Measurements from ENCODE around the gene MAGEB4. TPM values are rescaled to one million over a fixed set of nuclear protein-coding genes. Genes with fewer than 3 reads are reported as not detected.
"Not testable (repeated sequence)": the region's sequence is repeated elsewhere in the genome, so short reads cannot be mapped to it uniquely, and the experiment has no call there.

MAGEB4 gene, protein sequence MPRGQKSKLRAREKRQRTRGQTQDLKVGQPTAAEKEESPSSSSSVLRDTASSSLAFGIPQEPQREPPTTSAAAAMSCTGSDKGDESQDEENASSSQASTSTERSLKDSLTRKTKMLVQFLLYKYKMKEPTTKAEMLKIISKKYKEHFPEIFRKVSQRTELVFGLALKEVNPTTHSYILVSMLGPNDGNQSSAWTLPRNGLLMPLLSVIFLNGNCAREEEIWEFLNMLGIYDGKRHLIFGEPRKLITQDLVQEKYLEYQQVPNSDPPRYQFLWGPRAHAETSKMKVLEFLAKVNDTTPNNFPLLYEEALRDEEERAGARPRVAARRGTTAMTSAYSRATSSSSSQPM
- total RNA-seq = not detected

DNA sequence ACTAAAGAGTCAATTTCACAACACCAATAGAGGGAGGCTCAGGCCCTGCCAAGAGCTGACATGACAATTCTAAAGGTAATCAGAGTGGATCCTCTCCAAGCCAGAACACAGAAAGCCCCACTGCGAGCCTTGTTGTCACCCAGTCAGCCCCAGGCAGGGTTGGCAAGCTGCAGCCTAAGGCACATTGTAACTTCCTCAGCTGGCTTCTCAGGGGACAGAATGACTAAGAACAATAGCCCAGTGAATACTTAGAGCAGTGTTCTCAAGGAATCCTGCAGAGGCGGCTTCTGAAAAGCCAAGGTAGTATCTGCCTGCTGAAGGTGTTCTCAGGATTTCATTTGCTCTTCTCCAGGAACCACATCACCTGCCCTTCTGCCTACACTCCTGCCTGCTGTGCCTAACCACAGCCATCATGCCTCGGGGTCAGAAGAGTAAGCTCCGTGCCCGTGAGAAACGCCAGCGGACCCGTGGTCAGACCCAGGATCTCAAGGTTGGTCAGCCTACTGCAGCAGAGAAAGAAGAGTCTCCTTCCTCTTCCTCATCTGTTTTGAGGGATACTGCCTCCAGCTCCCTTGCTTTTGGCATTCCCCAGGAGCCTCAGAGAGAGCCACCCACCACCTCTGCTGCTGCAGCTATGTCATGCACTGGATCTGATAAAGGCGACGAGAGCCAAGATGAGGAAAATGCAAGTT lies at the start of gene MAGEB4:
MAGEB4 (plus strand) TSS at position 277 of the 692 bp plus-strand sequence; CDS start at position 413, 136 bp downstream.
- no peak for DNase-seq (ENCODE audit: low spot score)

DNA sequence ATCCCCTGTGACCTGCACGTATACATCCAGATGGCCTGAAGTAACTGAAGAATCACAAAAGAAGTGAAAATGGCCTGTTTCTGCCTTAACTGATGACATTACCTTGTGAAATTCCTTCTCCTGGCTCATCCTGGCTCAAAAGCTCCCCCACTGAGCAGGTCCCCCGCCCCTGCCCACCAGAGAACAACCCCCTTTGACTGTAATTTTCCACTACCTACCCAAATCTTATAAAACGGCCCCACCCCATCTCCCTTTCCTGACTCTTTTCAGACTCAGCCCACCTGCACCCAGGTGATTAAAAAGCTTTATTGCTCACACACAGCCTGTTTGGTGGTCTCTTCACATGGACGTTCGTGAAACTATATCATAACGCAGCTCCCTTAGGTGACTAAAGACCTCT lies 47.9 kb upstream of the MAGEB4 start:
- not testable (repeated sequence) for DNase-seq (ENCODE audit: low spot score)

DNA sequence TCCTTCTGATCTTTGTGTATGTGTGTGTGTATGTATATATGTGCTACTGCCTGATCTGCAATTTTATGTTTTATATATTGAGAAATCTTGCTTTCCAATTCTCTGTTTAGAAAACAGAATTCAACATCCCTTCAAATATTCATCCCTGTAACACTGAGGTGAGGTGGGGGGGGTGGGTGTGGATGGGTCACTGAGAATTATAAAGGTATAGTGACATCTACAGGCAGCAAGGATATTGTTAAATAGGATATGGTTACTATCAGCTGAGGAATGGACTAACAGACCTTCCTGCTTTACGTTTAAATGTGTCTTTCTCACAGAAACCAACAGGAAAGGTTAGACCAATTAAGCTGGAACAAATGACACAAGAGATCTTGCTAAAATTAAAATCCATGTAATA lies 45.5 kb upstream of the MAGEB4 start:
- DNase-seq (ENCODE audit: low spot score) = no peak

DNA sequence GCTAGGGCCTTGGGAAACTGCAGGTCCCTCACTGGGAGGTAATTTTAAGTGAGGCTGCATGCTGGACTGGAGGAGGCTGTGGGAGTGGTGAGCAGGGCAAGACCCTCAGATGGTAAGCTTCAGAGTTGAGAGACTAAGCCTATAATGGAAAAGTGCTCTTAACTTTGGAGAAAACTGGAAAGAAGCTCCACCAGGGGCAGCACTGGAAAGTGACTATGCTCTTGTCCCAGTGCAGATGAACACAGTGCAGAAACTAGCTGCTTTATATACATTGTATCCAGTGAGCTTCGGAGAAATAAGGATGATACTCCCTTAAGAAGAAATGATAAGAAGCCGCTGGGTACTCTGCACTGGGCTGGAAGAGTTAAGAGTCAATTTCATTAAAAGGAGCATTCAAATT lies 29.6 kb upstream of the MAGEB4 start:
- DNase-seq (ENCODE audit: low spot score) = no peak

- DNase-seq (ENCODE audit: low spot score) = no peak
Observed at GRCh38 chrX:30215357-30215843, 26.4 kb upstream of the MAGEB4 start, which contains the start of gene MAGEB2. Gene MAGEB2 (plus strand): TSS chrX:30215563. CDS start chrX:30218581, 3,018 bp downstream.

- DNase-seq (ENCODE audit: low spot score) = no peak
Observed at GRCh38 chrX:30217465-30217864, 24.3 kb upstream of the MAGEB4 start.

- no peak for DNase-seq (ENCODE audit: low spot score)
Observed at GRCh38 chrX:30219372-30219771, 22.4 kb upstream of the MAGEB4 start.

- DNase-seq (ENCODE audit: low spot score) = no peak
Observed at GRCh38 chrX:30220661-30221060, 21.1 kb upstream of the MAGEB4 start.

DNA sequence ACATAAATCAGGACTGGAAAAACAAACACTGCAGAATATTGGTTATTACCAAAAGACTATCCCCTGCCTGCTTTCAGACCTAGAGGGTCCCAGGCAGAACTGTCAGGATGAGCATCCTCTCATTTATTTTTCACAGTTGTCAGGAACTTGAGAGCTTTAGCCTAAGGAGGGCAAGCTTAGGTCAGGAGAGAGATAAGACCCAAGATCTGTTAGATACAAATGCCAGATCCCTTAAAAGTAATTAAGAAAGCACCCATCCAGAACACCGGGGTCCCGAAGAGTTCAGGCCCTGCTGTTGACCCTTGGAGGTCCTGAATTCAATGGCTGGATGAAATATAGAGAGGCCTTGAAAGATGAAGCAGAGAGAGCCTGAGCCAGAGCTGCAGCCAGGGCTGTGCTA lies 17.3 kb upstream of the MAGEB4 start:
- DNase-seq (ENCODE audit: low spot score) = no peak

GRCh38 chrX:30228526-30228925 lies 13.3 kb upstream of the MAGEB4 start:
- DNase-seq (ENCODE audit: low spot score) = no peak

DNA sequence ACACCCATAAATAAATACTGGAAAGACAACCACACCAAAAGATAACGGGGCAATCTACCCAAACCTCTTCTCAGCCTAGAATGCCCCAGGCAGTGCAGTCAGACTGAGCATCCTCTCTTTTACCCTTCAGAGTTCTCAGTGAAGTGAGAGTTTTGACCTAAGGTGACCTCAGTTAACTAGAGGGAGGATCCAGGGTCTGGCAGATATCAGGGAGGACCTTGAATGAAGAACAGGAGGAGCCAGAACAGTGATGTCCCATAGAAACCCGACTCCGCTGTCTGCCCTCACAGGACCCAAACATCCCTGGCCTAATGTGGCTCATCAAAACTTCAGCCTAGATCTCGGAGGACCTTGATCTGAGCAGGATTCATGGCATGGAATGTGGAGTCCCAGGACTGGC lies 11.4 kb upstream of the MAGEB4 start, which contains the start of gene MAGEB3:
MAGEB3 (plus strand) TSS at position 263 of the 400 bp plus-strand sequence. CDS start 5,268 bp downstream, outside the sequence.
- no peak for DNase-seq (ENCODE audit: low spot score)

DNA sequence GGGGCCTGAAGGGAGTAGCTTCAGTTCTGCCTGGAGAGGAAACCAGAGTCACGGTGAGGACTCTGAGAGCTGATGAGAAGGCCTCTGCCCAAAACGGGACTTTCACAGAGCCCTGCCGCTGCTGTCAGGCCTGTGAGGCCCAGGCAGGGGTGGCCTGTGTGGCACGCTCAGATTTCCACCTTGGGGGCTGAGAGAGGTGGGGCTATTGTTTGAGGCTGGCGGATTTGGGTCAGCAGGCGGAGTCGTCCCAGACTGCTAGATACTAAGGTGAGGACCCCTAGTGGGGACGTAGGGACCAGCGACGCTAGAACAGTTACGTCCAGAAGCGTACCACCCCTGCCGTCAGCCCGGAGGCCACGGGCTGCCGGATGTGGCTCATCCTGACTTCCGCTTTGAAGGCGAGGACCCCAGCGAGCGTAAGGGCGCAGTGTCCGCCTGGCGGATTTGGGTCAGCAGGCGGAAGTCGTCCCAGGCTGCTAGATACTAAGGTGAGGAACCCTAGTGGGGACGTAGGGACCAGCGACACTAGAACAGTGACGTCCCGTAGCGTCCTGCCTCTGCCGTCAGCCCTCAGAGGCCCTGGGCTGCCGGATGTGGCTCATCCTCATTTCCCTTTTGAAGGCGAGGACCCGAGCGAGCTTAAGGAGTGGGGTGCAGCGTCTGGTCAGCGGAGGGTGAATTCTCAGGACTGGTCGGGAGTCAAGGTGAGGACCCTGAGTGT lies 5.1 kb downstream of the MAGEB4 start, which contains the start of gene MAGEB1:
MAGEB1 (plus strand) TSS at position 378 of the 721 bp plus-strand sequence. CDS start 3,348 bp downstream, outside the sequence.
- DNase-seq (ENCODE audit: low spot score) = no peak

DNA sequence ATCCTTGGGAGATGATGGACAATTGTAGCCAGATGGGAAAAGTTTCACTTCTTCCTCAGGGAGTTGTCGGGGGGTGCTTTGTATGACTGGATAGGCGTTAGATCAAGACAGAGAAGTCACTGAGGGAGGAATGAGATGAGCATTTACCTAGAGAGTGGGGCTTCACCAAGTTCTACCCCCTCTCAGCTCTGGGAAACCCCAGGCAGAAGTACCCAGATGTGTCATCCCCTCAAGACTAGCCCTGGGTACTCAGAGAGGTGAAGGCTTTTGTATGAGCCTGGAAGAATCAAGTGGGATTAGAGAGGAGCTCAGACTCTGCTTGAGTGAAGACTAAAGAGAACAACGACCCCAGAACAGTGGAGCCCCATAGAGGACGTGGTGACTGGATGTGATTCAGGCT lies 7.1 kb downstream of the MAGEB4 start:
- DNase-seq (ENCODE audit: low spot score) = no peak

GRCh38 chrX:30253257-30253656 lies 11.5 kb downstream of the MAGEB4 start:
- DNase-seq (ENCODE audit: low spot score) = no peak

DNA sequence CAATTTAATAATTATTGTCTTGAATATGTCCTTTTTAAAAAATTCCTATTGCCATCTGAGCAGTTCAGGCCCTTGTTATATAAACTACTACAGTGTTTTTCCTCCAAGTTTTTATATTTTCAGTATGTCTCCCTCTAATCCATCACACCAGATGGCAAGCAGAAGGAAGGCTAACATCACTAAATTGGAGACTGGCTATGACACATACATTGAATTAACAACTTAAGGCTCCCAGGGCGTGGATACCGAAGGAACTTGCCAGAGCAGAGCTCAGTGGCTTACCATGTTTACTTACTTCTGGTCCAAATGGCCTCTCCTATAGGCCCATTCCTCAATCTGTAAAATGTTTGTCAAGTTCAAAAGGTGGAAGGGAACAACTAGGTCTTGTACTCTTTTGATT lies 18.1 kb downstream of the MAGEB4 start:
- no peak for DNase-seq (ENCODE audit: low spot score)

DNA sequence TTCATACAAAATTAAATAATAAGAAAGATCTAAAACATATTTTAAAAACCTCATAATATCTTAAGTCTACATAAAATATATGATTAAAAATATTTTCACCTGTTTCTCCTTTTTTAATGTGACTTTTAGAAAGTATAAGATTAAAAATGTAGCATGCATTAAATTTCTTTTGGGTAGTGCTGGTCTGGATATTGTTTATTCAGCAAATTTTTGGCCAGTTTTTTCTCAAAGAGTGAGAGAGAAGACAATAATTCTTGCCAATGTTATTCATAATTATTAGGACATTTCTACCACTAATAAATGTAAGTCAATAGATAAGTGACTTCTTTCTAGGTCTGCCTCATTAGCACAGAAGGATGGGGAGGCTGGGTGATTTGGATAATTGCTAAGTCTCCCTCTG lies 19.2 kb downstream of the MAGEB4 start:
- no peak for DNase-seq (ENCODE audit: low spot score)

DNA sequence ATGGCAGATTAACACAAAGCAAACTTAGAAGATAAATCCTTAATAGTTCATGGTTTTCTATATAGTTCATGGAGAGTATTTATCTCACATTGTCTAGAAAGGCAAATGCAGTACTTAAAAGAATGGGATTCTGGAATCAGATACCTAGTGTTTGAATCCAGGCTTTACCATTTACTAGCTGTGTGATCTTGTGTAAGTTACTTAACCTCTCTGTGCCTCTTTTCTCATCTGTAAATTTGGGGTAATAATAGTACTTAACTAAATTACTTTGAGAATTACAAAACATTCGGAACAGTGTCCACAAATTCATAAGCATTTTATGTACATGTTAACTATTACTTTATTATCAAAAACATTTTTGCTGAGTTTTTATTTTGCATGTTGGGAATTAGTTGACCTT lies 21.0 kb downstream of the MAGEB4 start:
- no peak for DNase-seq (ENCODE audit: low spot score)

DNA sequence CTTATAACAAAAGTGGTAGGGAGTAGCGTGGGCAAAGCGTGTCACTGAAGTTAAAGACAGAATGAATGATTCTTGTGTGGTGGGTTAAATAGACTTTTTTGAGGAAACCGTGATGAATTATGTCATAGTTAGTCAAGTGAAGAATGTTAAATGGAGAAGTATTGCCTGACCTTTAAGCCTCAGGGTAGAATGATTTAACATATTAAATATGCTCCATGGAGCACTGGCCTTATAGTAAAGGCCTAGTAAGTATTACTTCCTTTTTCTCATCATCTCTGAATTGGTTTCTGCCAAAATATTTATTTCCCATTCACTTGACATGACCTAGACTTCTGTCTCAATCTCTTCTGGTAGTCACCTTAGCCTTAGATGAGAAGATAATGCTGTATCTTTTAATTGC lies 28.8 kb downstream of the MAGEB4 start:
- DNase-seq (ENCODE audit: low spot score) = no peak

DNA sequence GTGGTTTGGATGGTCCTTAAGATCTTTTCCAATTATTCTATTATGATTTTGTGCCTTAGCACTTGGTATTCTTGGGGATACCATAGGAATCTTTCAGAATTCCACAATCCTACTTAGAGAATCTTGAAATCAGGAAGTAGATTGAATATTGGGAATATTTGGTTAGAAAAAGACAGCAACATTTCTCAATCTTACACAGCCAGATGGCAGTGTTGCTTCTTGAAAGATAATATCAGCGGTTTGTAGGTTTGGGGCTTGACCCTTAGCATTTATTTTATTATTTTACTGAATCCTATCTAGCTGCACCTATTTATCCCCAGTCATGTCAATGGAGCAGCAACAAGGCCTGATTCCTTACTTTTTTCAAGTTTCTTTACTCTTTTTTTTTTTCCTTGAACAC lies 33.7 kb downstream of the MAGEB4 start:
- DNase-seq (ENCODE audit: low spot score) = no peak

- no peak for DNase-seq (ENCODE audit: low spot score)
Observed at GRCh38 chrX:30278365-30278764, 36.6 kb downstream of the MAGEB4 start.

DNA sequence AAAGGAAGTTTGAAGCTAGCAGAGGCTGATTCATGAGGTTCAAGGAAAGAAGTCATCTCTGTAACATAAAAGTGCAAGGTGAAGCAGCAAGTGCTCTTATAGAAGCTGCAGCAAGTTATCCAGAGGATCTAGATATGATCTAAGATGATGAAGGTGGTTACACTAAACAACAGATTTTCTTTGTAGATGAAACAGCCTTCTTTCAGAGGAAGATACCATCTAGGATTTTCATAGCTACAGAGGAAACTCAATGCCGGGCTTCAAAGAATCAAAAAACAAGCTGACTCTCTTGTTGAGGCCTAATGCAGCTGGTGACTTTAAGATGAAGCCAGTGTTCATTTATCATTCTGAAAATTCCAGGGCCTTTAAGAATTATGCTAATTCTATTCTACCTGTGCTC lies 38.6 kb downstream of the MAGEB4 start:
- no peak for DNase-seq (ENCODE audit: low spot score)

- DNase-seq (ENCODE audit: low spot score) = no peak
Observed at GRCh38 chrX:30282527-30282926, 40.7 kb downstream of the MAGEB4 start.
